ENCODE data around the gene GRHPR. TPM values are rescaled to one million over a fixed set of nuclear protein-coding genes. Genes with fewer than 3 reads are reported as not detected.

Gene GRHPR
- total and polyA plus RNA-seq, 10 of the 15 experiments (the other 5 are each of a cell fraction or from before 2014, with no cell fraction given), result 52.4 to 194 (median 126) TPM

DNA sequence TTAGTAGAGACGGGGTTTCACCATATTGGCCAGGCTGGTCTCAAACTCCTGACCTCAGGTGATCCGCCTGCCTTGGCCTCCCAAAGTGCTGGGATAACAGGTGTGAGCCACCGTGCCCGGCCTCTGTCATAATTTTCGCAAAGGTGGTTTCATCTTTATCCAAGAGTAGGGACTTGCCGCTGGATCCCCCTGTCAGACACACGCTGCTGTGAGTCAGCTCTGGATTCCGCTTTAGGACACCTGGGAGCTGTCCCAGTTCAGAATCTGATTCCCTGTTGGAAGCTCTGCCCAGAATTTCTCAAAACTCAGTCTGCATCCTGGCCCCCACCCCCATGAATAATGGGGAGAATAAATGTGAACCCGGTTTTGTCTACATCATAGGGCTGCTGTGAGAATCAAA lies 17.9 kb upstream of the GRHPR start:
- in situ Hi-C loops (cut with MboI) (no loop called here), intact Hi-C loops (cut with micrococcal nuclease; ENCODE audit: unreplicated experiment) (loop anchor here (5.0 to 10.0 kb wide), 2 partner anchors 207 to 530 kb away; no protein-coding TSS in a partner anchor)
- no peak for FAIRE-seq
- ChIA-PET RAD21 (ENCODE audit: unreplicated experiment) (interaction anchor here (0.6 to 1.4 kb wide), 5 partner anchors 22 to 211 kb away, joined by 3 read pairs; no protein-coding TSS in a partner anchor), SMC1A (ENCODE audit: uncharacterized antibody, unreplicated experiment) (interaction anchor here (0.7 to 2.9 kb wide), 8 partner anchors 10 to 409 kb away, joined by 3 to 9 read pairs (median 3); partner anchors contain the start of gene ZBTB5), CTCF (interaction anchor here (0.6 to 15.1 kb wide), 6 partner anchors 8 to 33 kb away, joined by 3 to 220 read pairs (median 4); no protein-coding TSS in a partner anchor), POLR2A (interaction anchor here (1.0 to 15.5 kb wide), 2 partner anchors 32 to 59 kb away, joined by 3 to 212 read pairs; no protein-coding TSS in a partner anchor)
- ATAC-seq, result no peak
- H3K4me3 ChIP-seq, result no peak overlapping the region
- no peak for DNase-seq (ENCODE audit: low read depth, low spot score)
- H3K36me3 ChIP-seq (ENCODE audit: control insufficient read depth in 2 of 2, insufficient read depth in 2 of 2, low read length in 1 of 2), result no peaks in the 10 kb centered on the region
- no peak overlapping the region; the same call in 1 of the 2 replicates for H3K9ac ChIP-seq (ENCODE audit: control insufficient read depth, insufficient read depth, low read length)
- H3K27me3 ChIP-seq (replicated peaks in 1 of 2; ENCODE audit: control insufficient read depth in 2 of 2, insufficient read depth in 2 of 2, low read length in 1 of 2), result no peaks in the 10 kb centered on the region
- H3K79me2 ChIP-seq (ENCODE audit: control insufficient read depth, insufficient read depth, low read length), result peaks cover 30% of the 10 kb centered on the region
- H3K9me3 ChIP-seq (replicated peaks; ENCODE audit: control insufficient read depth, insufficient read depth, low read length), result no peaks in the 10 kb centered on the region
- H3K4me2 ChIP-seq (ENCODE audit: control insufficient read depth, insufficient read depth), result no peak overlapping the region
- TF ChIP-seq MTA2 (IDR thresholded peaks at IDR 0.05; ENCODE audit: low read depth) (no peak), NFYA (IDR thresholded peaks at IDR 0.05; ENCODE audit: borderline replicate concordance, low read depth, low read length) (no peak), RAD51 (IDR thresholded peaks at IDR 0.05) (no peak), NR2C1 (IDR thresholded peaks at IDR 0.05) (no peak), IKZF1 (conservative IDR thresholded peaks at IDR 0.05) (no peak), CREM (IDR thresholded peaks at IDR 0.05; ENCODE audit: low read depth) (0 out of 2 replicates have a peak, but pooled peaks have one; percentile 20), CHD2 (IDR thresholded peaks at IDR 0.05; ENCODE audit: borderline replicate concordance, low read depth, low read length) (no peak), NFYB (IDR thresholded peaks at IDR 0.05; ENCODE audit: insufficient read depth, low read depth, low read length) (no peak), IKZF2 (IDR thresholded peaks at IDR 0.05) (peak in 1 of 2 experiments; percentile 40; a peak in 1 of 4 replicates), EED (IDR thresholded peaks at IDR 0.05; ENCODE audit: low read depth) (peak; percentile 91), FOS (IDR thresholded peaks at IDR 0.05; ENCODE audit: borderline replicate concordance, extremely low read depth, insufficient read length) (no peak), ZBED1 (IDR thresholded peaks at IDR 0.05; ENCODE audit: borderline replicate concordance) (0 out of 2 replicates have a peak, but pooled peaks have one; percentile 15), RELA (IDR thresholded peaks at IDR 0.05; ENCODE audit: borderline replicate concordance, partially characterized antibody) (peak; percentile 19), JUNB (IDR thresholded peaks at IDR 0.05) (peak; percentile 12; the same call in 1 of the 2 replicates), LARP7 (IDR thresholded peaks at IDR 0.05) (no peak)
- TF ChIP-seq, protein P1, sequence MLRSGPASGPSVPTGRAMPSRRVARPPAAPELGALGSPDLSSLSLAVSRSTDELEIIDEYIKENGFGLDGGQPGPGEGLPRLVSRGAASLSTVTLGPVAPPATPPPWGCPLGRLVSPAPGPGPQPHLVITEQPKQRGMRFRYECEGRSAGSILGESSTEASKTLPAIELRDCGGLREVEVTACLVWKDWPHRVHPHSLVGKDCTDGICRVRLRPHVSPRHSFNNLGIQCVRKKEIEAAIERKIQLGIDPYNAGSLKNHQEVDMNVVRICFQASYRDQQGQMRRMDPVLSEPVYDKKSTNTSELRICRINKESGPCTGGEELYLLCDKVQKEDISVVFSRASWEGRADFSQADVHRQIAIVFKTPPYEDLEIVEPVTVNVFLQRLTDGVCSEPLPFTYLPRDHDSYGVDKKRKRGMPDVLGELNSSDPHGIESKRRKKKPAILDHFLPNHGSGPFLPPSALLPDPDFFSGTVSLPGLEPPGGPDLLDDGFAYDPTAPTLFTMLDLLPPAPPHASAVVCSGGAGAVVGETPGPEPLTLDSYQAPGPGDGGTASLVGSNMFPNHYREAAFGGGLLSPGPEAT (IDR thresholded peaks at IDR 0.05; ENCODE audit: low read depth), result no peak
- TF ChIP-seq, protein P2, sequence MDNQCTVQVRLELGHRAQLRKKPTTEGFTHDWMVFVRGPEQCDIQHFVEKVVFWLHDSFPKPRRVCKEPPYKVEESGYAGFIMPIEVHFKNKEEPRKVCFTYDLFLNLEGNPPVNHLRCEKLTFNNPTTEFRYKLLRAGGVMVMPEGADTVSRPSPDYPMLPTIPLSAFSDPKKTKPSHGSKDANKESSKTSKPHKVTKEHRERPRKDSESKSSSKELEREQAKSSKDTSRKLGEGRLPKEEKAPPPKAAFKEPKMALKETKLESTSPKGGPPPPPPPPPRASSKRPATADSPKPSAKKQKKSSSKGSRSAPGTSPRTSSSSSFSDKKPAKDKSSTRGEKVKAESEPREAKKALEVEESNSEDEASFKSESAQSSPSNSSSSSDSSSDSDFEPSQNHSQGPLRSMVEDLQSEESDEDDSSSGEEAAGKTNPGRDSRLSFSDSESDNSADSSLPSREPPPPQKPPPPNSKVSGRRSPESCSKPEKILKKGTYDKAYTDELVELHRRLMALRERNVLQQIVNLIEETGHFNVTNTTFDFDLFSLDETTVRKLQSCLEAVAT (IDR thresholded peaks at IDR 0.05), result 0 out of 2 replicates have a peak, but pooled peaks have one; percentile 25
- H3K4me1 ChIP-seq (ENCODE audit: control insufficient read depth, insufficient read depth, low read length), result peaks cover 64% of the 10 kb centered on the region
- H2AFZ ChIP-seq (ENCODE audit: control insufficient read depth, low read depth, low read length), result no peak overlapping the region
- 74% methylated on average over 9 of the region's 9 CpGs for WGBS (ENCODE audit: insufficient coverage, insufficient replicate concordance, low lambda C conversion rate, missing lambda C conversion rate)
- H3K27ac ChIP-seq (ENCODE audit: control insufficient read depth, insufficient read depth), result peak overlapping the region; percentile 96
- H4K20me1 ChIP-seq (ENCODE audit: control insufficient read depth, insufficient read depth), result no peaks in the 10 kb centered on the region
- no TSS peak for BruUV-seq (replicated peaks)

Data from GM12878 (cell line).